Activated naive CD4-positive, alpha-beta T cell (primary cell): ENCODE data around the gene TMEM72.
"Not testable (repeated sequence)": the region's sequence is repeated elsewhere in the genome, so short reads cannot be mapped to it uniquely, and the experiment has no call there.

ENCODE experiments used
- DNase-seq, 4 experiments: peaks; one replicate each; lab custom pipeline; 2025; lab: John Stamatoyannopoulos, UW

The TMEM72 gene

DNA sequence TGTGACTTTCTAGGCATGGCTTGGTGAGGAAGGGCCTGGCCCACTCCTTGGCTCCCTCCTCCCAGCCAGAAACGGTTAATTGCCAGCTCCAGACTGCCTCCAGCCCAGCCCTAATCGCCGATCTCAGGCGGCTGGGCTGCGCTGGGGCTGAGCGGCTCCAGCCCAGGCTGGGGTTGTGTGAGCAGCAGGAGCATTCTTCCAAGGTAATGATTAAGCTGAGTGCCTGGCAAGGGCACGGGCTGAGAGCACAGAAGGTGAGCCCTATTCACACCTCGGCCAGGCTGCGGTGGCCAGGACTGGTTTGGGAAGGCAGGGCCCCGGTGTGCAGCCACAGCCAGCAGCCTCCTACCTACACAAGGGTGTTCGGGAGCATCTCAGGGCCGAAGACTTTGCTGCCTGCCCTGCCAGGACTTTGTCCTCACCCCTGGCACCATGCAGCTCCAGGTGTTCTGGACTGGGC lies at the start of gene TMEM72:
TMEM72 (plus strand) TSS at position 257 of the 460 bp plus-strand sequence; CDS start at position 433, 176 bp downstream.
- no peak for DNase-seq

DNA sequence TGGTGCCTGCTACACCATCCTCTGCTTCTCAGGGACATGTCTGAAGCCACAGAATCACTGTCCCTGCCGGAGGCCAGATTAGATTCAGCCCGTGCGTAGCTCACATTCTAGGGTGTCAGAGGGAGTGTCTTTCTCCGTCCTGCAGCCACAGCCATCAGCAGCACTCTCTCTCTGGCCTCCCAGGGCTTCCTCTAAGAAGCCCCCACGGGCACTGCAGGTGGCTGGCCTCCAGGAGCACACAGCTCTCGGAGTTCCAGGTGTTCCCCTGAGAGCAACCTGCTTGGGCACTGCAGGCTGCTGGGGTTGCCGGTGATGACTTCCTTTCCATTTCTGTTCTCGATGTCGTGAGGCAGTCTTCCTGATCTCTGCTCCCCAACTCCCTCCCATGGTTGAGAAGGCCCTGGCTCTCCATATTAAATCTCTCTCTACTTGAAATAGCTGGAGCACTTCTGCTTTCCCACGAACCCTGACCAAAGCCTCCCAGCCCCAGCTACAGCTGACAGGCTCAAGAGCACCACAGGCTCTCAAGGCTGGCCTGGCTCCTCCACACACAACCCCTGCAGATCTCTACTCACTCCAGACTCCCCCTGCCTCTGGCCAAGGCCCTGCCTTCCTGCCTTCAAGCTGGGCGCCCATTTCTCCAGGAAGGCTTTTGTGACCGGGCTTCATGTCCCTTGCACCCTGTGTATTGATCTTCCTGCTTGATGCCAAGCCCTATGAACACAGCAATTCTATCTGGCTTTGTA lies 49.0 kb upstream of the TMEM72 start:
- DNase-seq = no peak

GRCh38 chr10:44862924-44863323 lies 48.2 kb upstream of the TMEM72 start:
- DNase-seq = no peak

- no peak for DNase-seq
These were observed 47.6 kb upstream of the TMEM72 start for GRCh38 chr10:44863344-44864047.

DNA sequence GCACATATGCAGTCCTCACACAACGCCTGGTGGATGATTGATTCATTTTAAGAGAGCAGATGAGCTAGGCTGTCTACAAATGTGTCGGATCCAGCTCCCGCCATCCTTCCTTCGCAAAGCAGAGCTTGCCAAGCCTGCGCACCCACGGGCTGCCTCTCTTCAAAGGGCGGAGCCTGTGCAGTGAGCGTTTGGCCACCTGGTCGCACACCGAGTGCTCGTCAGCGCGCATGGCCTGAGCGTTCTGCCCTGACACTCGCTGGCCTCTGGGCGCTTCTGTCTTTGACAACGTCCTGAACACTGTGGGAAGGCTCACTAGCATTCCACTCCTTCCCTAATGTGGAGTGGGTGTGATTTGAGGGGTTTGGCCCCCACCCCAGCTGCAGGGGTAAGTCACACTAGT lies 47.1 kb upstream of the TMEM72 start:
- DNase-seq = no peak

GRCh38 chr10:44864637-44865288 lies 46.4 kb upstream of the TMEM72 start:
- peak; percentile 70 to 85 (median 80) for DNase-seq

- DNase-seq = no peak
These were observed 45.9 kb upstream of the TMEM72 start for GRCh38 chr10:44865289-44865671.

GRCh38 chr10:44866367-44866766 lies 44.8 kb upstream of the TMEM72 start:
- DNase-seq = not testable (repeated sequence)

DNA sequence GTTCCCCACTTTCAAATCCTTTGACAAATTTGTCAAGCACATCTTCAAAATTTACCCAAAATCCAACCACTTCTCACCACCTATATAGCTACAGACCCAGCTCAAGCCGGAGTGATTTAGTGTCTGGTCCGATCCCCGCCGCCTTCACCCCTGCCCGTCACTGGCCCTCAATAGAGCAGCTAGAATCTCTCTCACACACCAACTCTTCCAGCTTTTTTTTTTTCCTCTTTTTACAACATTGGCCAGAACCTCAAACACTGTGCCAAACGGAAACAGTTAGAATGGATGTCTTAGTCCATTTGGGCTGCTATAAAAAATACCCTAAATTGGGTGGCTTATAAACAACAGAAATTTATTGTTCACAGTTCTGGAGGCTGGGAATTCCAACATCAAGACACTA lies 41.1 kb upstream of the TMEM72 start:
- DNase-seq = no peak

GRCh38 chr10:44873160-44873559 lies 38.0 kb upstream of the TMEM72 start:
- DNase-seq = no peak

DNA sequence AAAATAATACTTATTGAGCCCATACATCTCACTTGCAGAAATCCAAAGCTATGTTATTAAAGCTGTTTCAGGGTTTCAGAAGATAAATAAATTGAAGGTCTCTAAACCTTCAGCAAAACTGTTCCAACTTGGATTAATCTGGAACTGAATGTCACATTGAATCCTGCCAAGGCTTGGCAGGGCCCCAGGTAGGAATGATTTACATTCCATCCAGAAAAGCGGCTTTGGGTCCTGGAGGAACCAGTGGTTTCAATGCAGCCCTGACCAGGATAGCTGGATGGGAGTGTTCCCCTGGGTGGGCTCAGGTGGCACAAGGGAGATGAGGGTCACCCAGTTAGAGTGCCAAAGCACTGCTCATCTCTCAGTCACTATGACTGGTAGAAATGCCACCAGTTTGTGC lies 37.0 kb upstream of the TMEM72 start:
- no peak for DNase-seq

- DNase-seq = peak in 3 of 4 experiments; percentile 50 to 69 (median 51)
These were observed 32.2 kb upstream of the TMEM72 start for GRCh38 chr10:44878706-44879530.

- DNase-seq = no peak
These were observed 31.6 kb upstream of the TMEM72 start for GRCh38 chr10:44879531-44879899.

DNA sequence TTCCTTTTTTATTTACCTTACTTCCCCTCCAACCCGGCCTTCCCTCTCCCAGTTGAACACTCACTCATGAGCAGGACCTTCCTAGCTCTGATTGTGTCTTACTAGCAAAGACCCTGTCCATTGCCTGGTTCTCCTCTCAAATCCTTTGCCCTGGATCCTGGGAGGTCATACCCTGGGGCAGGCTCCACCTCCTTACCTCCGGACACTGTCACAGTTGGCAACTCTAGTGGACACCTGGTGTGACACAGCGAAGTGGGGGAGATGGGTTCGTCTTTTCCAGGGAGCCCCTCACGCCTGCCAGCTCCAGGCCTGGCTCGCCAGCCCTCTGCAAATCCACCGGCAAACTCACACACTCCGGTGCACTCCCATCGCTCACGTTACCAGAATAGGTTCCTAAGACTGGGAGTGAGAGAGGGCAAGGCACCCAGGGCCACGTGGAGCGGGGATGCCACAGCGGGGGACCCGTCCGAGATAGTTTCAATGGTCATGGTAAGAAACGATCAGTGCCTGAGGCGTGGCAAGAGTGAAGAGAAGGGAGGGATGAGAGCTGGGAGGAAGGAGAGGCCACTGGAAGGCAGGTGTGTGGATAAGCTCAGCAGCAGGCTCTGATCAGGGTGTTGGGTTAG lies 30.9 kb upstream of the TMEM72 start:
- DNase-seq = no peak

DNA sequence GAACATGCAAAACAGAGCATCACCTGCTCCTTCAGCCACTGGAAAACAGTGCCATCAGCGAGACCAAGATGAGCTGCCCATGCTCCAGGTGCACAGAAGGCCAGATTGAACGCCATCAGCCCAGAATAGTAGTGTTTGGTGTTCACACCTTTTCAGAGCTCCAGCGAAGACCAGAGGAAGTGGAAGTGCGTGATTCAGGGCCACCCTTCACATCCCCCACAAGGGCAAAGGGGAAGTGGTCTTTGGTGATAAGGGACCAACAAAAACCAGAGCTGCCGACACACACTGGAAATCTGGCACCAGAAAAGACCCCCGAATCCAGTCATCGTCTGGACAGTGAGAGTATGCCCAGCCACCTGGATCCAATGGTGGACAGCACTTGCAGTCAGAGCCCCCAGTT lies 29.5 kb upstream of the TMEM72 start:
- no peak for DNase-seq

DNA sequence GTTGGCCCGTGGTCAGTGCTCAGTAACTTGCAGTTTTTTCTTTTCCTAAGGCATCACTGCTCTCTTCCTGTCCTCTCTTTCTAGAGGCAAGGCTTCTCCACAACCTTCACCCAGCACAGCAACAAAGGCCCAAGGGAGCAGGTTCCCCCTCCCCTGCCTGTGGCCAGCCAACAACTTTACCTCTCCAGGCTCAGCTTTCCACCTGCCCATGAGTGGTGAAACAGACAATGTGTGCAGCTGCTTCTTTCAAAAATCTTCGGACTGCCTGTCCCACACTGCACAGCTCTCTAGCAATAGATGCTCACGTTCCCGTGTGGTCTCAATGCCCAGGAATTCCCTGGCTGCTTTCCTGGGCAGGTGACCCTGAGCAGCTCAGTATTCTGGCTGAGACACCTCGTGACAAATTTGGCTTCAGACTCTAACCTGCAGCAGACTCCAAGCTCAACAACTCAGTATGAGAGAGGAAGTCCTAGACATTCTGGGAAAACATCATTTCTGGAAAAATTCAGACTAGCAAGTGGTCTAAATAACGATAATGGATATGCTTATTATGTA lies 28.9 kb upstream of the TMEM72 start:
- no peak for DNase-seq

- DNase-seq = no peak
These were observed 27.4 kb upstream of the TMEM72 start for GRCh38 chr10:44883593-44884331.

DNA sequence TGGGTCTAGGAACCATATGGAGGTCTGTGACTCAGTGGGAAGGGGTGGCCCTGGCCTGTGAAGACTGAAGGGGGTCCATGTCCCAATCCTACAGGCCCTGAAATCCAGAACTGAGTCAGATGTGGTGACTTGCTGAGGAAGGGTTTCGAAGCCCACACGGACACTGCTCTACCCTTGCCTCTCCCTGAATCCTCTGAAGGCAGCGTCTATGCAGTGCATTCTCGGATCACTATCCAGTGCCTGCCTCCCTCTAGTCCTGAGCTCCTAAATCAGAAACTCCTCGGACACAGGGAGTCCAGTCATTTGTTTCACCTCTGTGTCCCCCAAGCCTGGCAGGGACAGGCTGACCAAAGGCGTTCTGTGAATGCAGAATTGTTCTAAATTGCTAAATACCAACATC lies 25.4 kb upstream of the TMEM72 start:
- DNase-seq = no peak

DNA sequence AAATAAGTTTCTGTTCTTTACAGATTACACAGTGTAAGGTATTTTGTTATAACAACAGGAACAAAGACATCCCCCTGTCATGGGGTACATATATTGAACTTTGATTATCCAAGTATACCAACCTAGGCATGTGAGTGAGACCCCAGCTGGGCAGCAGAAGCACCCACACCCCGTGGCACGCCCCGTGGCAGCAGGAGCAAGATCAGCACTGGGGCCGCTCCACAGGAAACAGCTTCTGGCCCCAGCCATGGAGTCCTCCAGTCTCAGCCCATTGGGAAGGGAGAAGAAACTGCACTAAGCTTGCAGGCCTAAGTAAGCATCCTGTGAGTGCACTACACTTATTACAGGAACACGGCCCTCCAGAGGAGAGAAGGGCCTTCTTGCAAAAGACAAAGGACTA lies 24.2 kb upstream of the TMEM72 start:
- DNase-seq = no peak

DNA sequence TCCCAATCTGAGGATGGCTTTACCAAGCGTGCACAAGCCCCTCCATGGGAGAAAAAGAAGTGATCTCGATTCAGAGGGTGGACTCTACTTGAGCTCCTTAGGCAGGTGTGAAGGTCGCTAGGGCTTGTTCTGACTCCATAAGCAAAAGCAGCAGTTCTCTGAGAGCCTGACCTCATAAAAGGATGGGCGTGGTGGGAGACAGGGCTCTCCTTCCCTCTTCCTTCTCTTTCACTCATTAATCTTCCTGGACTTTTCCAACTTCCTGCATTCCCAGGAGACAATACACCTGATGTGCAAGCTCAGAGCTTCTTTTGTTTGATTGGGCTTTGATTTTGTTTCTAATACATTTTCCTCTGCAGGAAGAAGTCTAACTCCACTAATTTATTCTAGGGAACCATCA lies 22.3 kb upstream of the TMEM72 start:
- DNase-seq = no peak

GRCh38 chr10:44889834-44890233 lies 21.3 kb upstream of the TMEM72 start:
- no peak for DNase-seq
